HFFc6 (cell line): Measurements from ENCODE around the gene SYT2. TPM values are rescaled to one million over a fixed set of nuclear protein-coding genes. Genes with fewer than 3 reads are reported as not detected.

Experiments
- DNase-seq: peaks from one replicate; pipeline ENCODE4 v3.0.0-alpha.2; 2018
- H3K27ac Mint-ChIP-seq: 2 replicates; pipeline ENCODE4 v1.8.0; 2020; ENCODE audit warnings: mild to moderate bottlenecking, mixed read lengths
- H3K27me3 Mint-ChIP-seq: 2 replicates; pipeline ENCODE4 v1.8.0; 2021; ENCODE audit warnings: mild to moderate bottlenecking, moderate library complexity, mixed read lengths; ENCODE audit not compliant: insufficient read depth
- H3K36me3 Mint-ChIP-seq: 2 replicates; pipeline ENCODE4 v1.8.0; 2021; ENCODE audit warnings: low read depth, mixed read lengths
- H3K4me1 Mint-ChIP-seq: 2 replicates; pipeline ENCODE4 v1.8.0; 2020; ENCODE audit warnings: low read depth, mixed read lengths
- H3K4me3 Mint-ChIP-seq: 2 replicates; pipeline ENCODE4 v1.8.0; 2020; ENCODE audit warnings: mild to moderate bottlenecking, moderate library complexity, mixed read lengths
- H3K9me3 Mint-ChIP-seq: 2 replicates; pipeline ENCODE4 v1.8.0; 2020; ENCODE audit warnings: mild to moderate bottlenecking, mixed read lengths
- total RNA-seq, 6 experiments: library from RNA; stranded (reverse); fragmentation: NEBNext Ultra II Directional; extraction: Animal tissue kit (Norgen Biotek cat#: 25700); gene quantifications; 2 replicates in 1 of 6; 3 replicates in 5 of 6; pipeline ENCODE4 v1.2.3, GENCODE V29; 2021
- TF ChIP-seq, protein P1 (sequence below): fragments of 200-600 bp; sonication (generic); IDR thresholded peaks from 2 replicates; pipeline ENCODE4 v1.5.0; 2021; ENCODE audit warnings: antibody characterized with exemption, mild to moderate bottlenecking

SYT2 gene
- total RNA-seq, 6 experiments from 2014 or later: 0.03 TPM; not detected in 5

DNA sequence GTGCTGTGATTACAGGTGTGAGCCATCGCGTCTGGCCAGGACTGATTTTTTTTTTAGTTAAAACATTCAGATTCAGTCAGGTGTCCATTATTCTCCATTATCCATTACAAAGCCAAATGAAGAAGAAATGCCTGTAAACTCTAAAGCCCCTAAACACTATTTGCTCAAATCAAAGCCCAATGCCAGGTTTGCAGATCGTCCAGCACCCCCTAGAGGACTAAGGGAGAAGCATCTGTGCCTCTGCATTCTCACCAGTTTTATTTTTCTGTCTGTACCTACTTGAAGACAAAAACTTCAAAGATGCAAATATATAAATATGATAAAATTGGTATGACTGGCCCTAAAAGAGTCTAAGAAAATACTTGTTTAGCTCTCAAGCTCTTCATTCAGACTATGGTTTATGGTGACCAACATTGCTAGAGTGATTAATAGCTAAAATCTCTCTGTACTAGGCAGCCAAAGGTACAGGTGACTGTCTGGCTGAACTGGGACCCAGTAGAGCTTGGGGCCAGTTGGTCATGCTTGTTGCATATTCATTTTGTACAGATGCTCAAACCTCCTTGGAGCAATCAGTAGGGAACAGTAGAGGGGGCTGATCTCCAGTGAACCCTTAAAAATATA lies 138.4 kb downstream of the SYT2 start:
- Mint-ChIP-seq H3K27ac (no peak overlapping the region), H3K4me1 (peaks cover 69% of the 10 kb centered on the region), H3K27me3 (no peaks in the 10 kb centered on the region; the same call in 1 of the 2 replicates), H3K9me3 (no peaks in the 10 kb centered on the region), H3K36me3 (no peaks in the 10 kb centered on the region; the same call in 1 of the 2 replicates), H3K4me3 (no peak overlapping the region)
- TF ChIP-seq, protein P1, sequence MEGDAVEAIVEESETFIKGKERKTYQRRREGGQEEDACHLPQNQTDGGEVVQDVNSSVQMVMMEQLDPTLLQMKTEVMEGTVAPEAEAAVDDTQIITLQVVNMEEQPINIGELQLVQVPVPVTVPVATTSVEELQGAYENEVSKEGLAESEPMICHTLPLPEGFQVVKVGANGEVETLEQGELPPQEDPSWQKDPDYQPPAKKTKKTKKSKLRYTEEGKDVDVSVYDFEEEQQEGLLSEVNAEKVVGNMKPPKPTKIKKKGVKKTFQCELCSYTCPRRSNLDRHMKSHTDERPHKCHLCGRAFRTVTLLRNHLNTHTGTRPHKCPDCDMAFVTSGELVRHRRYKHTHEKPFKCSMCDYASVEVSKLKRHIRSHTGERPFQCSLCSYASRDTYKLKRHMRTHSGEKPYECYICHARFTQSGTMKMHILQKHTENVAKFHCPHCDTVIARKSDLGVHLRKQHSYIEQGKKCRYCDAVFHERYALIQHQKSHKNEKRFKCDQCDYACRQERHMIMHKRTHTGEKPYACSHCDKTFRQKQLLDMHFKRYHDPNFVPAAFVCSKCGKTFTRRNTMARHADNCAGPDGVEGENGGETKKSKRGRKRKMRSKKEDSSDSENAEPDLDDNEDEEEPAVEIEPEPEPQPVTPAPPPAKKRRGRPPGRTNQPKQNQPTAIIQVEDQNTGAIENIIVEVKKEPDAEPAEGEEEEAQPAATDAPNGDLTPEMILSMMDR: peak; percentile 90
- DNase-seq: peak; percentile 36

DNA sequence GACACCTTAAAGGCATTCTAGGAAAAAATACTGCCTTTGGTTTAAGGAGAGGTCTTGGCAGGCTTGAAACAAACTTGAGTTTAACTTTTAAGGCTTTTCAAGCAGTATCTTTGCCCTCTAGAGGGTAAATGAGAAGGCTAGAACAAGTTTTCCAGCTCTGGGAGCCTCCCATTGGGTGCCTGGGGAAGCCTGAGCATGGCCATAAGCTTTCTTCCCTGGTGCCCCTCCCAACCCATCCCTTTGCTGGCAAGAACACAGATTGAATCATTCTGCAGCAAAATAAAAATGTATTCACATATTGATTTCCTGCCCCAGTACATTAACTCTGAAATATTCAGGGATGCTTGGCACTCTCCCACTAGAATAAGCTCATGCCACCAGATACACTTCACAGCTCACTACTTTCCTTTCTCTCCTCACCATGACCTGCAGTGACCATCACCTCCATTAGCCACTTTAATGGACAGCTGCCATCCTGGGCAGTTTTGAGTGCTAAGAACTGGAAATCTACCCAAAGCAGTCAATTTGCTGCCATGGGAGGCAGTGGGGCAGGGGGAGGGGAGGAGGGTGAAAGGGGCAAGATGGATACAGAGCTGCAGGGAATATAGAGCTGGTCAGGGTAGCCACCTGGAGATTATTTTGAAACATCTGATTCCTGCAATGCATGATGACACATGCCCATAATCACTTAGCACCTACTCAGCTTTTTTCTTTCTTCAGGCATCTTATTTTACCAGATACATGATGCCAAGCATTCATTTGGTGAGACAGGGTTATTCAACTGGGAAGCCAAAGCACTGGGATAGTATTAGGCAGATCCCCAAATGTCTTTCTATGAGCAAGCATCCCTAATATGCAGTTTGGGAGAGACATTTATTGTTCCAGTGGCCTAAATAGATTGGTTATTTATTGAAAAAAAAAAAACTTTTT lies 140.6 kb downstream of the SYT2 start:
- H3K9me3 Mint-ChIP-seq: no peaks in the 10 kb centered on the region
- TF ChIP-seq, protein P1: no peak
- DNase-seq: no peak
- H3K4me1 Mint-ChIP-seq: peaks cover 47% of the 10 kb centered on the region
- no peaks in the 10 kb centered on the region; the same call in 1 of the 2 replicates for H3K27me3 Mint-ChIP-seq
- no peaks in the 10 kb centered on the region; the same call in 1 of the 2 replicates for H3K36me3 Mint-ChIP-seq
- peak overlapping the region; percentile 68 for H3K27ac Mint-ChIP-seq
- H3K4me3 Mint-ChIP-seq: no peak overlapping the region

DNA sequence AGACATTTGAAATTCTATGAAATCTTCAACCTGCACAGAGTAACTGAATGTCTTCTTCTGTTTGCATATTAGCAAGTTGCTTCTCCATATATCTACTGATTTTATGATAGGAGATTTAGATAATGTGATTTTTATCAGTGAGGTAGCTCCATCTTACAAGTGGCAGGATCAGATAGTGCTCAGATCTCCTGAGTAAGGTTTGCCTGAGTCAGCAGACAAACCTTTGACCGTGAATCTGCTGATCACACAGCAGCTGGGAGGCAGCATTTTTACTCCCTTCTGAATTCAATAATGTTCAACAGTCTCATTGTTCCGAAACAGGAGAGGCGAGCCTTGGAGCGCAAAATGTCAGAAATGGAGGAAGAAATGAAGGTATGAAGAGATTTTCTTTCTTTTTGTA lies 141.4 kb downstream of the SYT2 start:
- TF ChIP-seq, protein P1: no peak
- H3K27me3 Mint-ChIP-seq: no peaks in the 10 kb centered on the region; the same call in 1 of the 2 replicates
- no peaks in the 10 kb centered on the region for H3K9me3 Mint-ChIP-seq
- H3K4me1 Mint-ChIP-seq: peaks cover 42% of the 10 kb centered on the region
- H3K36me3 Mint-ChIP-seq: no peaks in the 10 kb centered on the region; the same call in 1 of the 2 replicates
- DNase-seq: no peak
- no peak overlapping the region for H3K4me3 Mint-ChIP-seq
- peak overlapping the region; percentile 68 for H3K27ac Mint-ChIP-seq

DNA sequence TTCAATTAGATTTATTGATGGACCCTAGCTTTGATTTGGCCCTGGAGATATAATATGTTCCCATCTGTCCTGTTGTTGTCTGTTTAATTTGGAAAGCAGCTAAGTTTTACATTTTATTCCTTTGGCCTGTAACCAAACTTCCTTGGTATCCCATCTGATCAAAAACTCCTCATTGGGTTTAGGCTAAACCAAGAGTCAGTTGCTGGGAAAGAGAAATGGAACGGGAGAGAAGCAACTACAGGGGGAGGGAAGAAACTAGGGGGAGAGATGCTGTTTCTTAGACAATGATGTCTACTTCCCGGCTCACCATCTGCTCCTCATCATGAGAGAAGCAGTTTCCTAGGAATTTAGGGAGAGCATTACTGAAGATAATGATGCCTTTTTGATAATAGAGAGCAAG lies 141.8 kb downstream of the SYT2 start:
- Mint-ChIP-seq H3K4me3 (0 out of 2 replicates have a peak overlapping the region, but pooled peaks have one; percentile 12), H3K36me3 (no peaks in the 10 kb centered on the region; the same call in 1 of the 2 replicates), H3K27me3 (no peaks in the 10 kb centered on the region; the same call in 1 of the 2 replicates), H3K27ac (peak overlapping the region; percentile 68), H3K4me1 (peaks cover 40% of the 10 kb centered on the region), H3K9me3 (no peaks in the 10 kb centered on the region)
- TF ChIP-seq, protein P1: no peak
- DNase-seq: no peak

DNA sequence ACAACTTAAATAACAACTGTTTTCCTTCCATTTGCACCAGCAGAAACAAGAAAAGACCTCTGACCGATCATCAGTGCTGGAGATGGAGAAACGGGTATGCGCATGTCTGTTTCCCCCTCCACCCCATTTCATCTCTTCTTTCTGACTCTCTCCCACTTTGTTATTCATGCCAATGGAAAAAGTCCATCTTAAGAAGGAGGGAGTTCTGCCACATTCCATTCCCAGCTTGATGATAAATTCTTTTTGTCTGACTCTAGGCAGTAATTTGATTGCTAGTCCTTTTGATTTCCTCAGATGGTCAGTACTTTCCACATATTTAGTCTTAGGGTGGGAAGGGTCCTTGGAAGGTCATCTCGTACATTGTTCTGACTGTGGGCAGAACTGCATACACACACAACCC lies 142.5 kb downstream of the SYT2 start:
- TF ChIP-seq, protein P1: no peak
- H3K4me1 Mint-ChIP-seq: peaks cover 33% of the 10 kb centered on the region
- no peaks in the 10 kb centered on the region for H3K9me3 Mint-ChIP-seq
- peak overlapping the region; percentile 68 for H3K27ac Mint-ChIP-seq
- no peaks in the 10 kb centered on the region; the same call in 1 of the 2 replicates for H3K27me3 Mint-ChIP-seq
- H3K36me3 Mint-ChIP-seq: no peaks in the 10 kb centered on the region; the same call in 1 of the 2 replicates
- H3K4me3 Mint-ChIP-seq: peak overlapping the region; percentile 2; the same call in 1 of the 2 replicates
- peak; percentile 28 for DNase-seq
